Breast epithelium (tissue), 3 donors: ENCODE measurements around the gene ADARB2.

Experiments used
- POLR2A ChIP-seq: fragments of 450-650 bp; IDR thresholded peaks from one replicate; pipeline ENCODE4 v1.6.1; 2016; ENCODE audit warnings: antibody characterized with exemption, mild to moderate bottlenecking, moderate library complexity
- TF ChIP-seq, protein P1 (sequence below), 3 donors: fragments of 450-650 bp; IDR thresholded peaks; one replicate each; pipeline ENCODE4 v1.5.1; 2016 to 2017; ENCODE audit warnings: antibody characterized with exemption in 3 of 3, mild to moderate bottlenecking in 3 of 3, moderate library complexity in 3 of 3

DNA sequence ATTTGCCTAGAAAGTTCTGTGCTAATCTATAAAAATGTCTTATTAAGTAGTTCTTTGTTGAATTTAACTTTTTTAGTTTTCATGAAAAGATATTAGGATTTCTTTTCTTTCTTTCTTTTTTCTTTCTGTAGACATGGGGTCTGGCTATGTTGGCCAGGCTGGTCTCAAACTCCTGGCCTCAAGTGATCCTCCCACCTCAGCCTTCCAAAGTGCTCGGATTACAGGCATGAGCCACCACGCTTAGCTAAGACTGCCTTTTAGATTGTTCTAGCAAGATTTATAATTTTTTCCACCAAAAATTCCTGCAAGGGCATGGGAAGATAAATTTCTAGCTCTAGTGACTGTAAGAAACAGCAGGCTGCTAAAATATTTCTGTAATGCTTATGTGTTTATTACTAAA is 540.7 kb downstream of the ADARB2 start:
- TF ChIP-seq, protein P1, sequence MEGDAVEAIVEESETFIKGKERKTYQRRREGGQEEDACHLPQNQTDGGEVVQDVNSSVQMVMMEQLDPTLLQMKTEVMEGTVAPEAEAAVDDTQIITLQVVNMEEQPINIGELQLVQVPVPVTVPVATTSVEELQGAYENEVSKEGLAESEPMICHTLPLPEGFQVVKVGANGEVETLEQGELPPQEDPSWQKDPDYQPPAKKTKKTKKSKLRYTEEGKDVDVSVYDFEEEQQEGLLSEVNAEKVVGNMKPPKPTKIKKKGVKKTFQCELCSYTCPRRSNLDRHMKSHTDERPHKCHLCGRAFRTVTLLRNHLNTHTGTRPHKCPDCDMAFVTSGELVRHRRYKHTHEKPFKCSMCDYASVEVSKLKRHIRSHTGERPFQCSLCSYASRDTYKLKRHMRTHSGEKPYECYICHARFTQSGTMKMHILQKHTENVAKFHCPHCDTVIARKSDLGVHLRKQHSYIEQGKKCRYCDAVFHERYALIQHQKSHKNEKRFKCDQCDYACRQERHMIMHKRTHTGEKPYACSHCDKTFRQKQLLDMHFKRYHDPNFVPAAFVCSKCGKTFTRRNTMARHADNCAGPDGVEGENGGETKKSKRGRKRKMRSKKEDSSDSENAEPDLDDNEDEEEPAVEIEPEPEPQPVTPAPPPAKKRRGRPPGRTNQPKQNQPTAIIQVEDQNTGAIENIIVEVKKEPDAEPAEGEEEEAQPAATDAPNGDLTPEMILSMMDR (IDR thresholded peaks at IDR 0.05) = no peak
- no peak for TF ChIP-seq POLR2A
